Epithelial cell of prostate (primary cell): ENCODE data around the gene FCGR3A.
A peak's percentile ranks its signal among the peaks of the same experiment; 100 is the strongest.
"Not testable (repeated sequence)": the region's sequence is repeated elsewhere in the genome, so short reads cannot be mapped to it uniquely, and the experiment has no call there.

Source experiments
- DNase-seq: peaks from one replicate; pipeline ENCODE4 v3.0.0-alpha.2; 2011; ENCODE audit warnings: low read depth, low spot score
- H3K27ac ChIP-seq: fragments of 450-650 bp; 2 replicates; pipeline ENCODE4 v1.5.1; 2017; ENCODE audit warnings: mild to moderate bottlenecking

Gene FCGR3A

DNA sequence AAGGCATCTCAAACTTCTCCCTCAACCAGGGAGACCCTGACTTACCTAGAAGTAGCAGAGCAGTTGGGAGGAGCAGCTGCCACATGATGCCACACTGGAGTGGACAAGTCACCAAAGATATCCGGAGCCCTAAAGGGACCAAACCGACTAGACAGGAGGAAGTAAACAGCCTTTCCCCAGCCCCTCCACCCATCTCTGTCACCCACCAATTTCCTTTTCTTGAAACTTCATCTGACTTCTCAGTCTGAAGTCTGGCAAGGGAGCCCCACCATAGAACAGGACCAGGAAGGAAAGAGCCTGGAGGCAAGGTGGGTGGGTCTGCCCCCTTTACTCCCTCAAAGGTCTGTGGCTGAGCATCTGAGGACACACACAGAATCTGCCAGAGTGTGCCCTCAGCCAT is at the start of gene FCGR3A:
FCGR3A (minus strand) TSS at position 167 of the 400 bp plus-strand sequence; CDS start at position 85, 82 bp downstream.
- no peak within 1 kb of the TSS for H3K27ac ChIP-seq
- DNase-seq, result no peak

DNA sequence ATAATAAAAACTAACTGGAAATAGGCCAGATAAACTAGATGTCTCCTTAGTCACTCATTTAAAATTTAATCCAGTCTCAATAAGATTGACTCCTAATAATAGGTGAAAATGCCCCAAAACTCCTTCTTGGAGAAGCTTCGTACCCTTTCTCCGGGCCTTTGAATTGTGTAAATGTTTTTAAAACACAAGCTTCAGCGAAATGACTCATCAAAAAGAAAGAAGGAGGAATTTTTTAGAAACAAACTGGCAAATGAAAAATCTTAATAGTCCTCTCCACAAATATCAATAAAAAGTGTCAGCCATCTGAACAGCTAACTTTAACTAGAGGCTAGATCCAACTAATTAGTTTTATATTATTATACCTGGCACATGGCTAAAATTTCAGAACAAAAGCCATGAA is 47.5 kb upstream of the FCGR3A start:
- DNase-seq, result not testable (repeated sequence)

DNA sequence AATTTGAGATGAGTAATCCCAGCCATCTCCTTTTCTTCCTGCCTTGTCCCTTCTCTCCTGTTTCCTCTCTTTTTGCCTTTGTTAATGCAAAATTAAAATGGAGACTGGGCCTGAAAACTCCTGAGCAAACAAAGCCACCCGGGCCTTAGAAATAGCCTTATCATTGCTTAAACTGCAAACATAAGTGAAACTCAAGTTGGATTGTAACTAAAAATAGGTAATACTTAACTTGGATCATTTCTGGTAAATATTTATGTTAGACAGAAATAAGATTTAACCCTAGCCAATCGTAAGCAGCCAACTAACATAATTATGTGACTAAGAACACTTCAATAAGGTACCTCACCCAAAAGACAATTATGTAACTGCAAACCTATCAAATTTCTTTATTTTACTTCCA is 46.0 kb upstream of the FCGR3A start:
- not testable (repeated sequence) for DNase-seq, H3K27ac ChIP-seq

More for the DNA sequence above, 47.5 kb upstream of the FCGR3A start:
- not testable (repeated sequence) for H3K27ac ChIP-seq

DNA sequence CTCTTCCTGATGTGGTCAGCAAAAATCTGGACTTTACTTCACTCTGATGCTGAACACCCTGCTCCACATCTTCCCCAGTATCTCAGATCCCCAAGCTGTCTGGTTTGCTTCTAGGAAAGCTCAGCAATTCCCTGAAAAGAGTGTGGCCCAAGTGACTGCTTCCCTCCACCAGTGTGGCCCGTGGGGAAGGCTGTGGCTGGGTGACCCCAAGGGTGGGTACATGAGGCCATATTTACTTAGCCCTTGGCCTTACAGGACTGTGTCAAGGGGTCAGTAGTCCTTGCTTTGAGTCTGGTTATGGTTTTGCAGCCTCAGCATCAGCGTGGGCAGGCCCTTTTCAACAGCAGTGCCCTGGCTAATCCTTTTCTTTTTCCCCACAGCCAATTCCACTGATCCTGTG is 45.6 kb upstream of the FCGR3A start:
- DNase-seq, H3K27ac ChIP-seq: not testable (repeated sequence)

DNA sequence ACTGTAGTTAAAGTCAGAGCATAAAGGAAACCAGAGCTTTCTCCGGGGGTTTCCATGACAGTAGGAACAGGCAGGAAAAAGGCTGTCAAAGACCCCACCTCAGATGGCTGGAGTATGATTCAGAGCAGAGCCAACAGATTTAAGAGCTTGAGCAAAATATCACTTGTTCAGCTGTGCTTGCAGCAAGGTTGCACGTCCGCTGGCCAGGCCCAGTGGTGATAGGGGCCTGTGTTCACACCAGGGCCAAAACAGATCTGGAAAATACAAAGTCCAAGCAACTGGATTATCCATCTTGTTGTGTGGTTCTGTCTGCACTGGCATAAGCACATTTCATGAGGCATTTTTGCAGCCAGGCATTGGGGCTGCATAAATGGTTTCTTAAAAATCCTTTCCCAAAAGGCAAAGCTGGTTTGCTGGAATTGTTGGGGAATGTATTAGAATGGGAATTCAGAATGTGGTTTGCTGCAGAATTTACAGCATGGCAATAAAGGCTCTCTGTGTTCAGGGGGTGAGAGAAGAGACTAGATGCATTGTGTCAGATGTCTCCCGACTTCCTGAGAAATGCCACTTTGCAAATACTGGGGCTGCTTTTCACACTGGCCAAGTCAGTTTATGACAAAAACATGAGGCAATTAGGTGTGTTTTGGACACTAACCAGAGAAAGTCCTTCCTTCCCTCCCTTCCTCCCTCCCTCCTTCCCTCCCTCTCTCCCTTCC is 44.8 kb upstream of the FCGR3A start:
- DNase-seq, H3K27ac ChIP-seq: not testable (repeated sequence)

DNA sequence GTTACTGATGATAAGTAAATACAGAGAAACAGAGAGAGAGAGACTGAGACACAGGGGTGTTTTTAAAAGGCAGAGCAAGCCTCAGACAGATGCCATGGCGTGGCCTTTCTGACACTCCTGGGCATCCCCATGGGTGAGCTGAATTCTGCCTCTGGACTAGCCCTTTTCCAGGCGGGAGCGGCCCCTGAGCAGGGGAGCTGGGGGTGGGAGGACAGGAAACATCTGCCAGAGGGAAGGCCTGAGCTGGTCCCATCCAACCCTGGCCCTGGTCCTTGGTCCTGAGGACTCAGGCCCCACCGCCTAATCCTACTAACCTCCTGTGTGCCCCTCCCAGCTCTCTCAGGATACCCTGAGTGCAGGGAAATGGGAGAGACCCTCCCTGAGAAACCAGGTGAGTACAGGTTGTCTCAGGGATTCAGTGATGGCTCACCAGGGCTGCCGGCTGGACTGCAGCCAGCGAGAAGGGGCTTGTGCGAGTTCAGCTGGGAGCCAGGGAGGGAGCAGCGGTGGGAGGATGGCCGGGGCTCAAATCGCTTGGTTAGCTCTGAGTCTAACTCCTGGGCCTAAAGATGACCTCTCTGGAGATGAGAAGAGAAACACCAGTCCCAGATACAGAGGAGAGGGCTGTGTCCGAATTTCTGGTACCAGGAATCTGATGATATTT is 43.6 kb upstream of the FCGR3A start:
- H3K27ac ChIP-seq, result not testable (repeated sequence)

DNA sequence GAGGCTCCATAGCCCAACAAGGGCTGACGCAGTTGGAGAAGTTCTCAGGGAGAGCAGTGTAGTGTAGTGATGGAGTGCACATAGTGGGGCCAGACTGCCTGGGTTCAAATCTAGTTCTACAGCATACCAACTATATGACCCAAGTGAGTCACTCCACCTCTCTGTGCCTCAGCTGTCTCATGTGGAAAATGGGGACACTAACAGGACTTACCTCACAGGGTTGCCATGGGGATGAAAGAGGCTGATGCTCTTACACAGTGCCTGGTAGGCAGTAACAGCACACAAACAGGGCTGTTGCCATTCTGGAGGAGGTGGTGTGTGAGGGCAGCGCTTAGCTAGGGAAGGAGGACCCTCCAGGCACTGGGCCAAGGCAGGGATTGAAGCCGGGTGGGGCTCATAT is 43.0 kb upstream of the FCGR3A start:
- DNase-seq, H3K27ac ChIP-seq: not testable (repeated sequence)

More for the DNA sequence above, 43.6 kb upstream of the FCGR3A start:
- DNase-seq, result not testable (repeated sequence)

DNA sequence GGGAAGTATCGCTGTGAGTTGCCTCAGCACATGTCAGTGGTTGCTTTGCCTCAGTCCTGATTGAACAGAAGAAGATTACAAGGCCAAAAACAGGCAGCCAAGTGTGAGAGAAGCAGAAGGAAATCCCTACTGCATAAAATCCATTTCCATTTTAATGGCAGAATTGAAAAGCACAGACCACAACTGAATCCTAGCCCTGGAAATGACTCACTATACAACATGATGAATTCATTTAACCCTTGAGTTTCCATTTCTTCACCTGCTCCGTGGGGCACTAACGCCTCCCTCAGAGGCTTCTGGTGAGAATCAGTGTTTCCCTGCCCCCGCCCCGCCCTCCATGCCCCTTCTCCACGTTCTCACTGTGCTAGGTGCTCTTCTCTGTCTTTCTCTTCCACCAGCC is 40.3 kb upstream of the FCGR3A start:
- not testable (repeated sequence) for DNase-seq

DNA sequence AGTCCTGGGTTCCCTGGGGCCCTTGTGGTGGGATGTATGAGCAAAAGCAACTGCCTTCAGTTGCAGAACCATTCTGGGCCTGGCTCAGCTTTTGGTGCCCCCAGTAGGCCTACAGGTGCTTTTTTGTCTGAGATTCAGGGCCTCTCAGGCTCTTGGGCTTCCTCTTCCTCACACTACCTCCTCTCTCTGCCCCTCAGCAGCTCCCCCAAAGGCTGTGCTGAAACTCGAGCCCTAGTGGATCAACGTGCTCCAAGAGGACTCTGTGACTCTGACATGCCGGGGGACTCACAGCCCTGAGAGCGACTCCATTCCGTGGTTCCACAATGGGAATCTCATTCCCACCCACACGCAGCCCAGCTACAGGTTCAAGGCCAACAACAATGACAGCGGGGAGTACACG is 39.7 kb upstream of the FCGR3A start:
- not testable (repeated sequence) for DNase-seq, H3K27ac ChIP-seq

More for the DNA sequence above, 40.3 kb upstream of the FCGR3A start:
- not testable (repeated sequence) for H3K27ac ChIP-seq

DNA sequence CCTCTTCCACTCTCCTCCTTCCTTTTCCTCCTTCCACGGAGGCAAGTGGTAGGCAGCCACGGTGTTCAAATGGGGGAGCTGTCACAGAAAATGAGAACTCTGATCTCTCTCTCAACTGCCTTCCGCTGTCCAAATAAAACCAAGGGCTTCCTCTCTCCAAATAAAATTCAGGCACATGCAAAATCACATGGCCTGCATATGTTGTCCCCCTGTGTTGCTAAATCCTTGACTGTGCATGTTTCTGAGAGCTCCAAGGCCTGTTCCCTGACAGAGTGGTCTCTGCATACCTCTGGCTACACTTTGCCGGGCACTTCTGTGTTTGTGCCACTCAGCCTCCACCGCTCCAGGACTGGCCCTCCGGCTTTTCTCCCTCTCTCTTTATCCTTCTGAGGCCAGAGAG is 39.0 kb upstream of the FCGR3A start:
- H3K27ac ChIP-seq, DNase-seq: not testable (repeated sequence)

DNA sequence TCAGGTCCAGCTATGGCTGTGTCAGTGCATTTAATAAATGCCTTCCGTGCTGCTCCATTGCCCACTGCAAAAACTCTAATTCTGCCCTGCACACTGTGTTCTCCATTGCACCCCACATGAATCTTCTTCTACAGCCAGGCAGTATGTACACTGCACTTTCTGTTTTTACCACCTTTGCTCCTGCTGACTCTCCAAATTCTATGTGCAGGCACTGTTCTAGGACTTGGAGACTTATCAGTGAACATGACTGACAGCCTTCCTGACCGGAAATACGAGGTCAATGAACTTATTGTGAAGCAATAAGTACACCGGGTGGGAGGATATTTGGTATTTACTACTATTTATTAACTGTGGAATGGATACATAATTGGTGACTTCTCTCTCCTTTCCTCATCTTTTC is 33.3 kb upstream of the FCGR3A start:
- not testable (repeated sequence) for DNase-seq, H3K27ac ChIP-seq

DNA sequence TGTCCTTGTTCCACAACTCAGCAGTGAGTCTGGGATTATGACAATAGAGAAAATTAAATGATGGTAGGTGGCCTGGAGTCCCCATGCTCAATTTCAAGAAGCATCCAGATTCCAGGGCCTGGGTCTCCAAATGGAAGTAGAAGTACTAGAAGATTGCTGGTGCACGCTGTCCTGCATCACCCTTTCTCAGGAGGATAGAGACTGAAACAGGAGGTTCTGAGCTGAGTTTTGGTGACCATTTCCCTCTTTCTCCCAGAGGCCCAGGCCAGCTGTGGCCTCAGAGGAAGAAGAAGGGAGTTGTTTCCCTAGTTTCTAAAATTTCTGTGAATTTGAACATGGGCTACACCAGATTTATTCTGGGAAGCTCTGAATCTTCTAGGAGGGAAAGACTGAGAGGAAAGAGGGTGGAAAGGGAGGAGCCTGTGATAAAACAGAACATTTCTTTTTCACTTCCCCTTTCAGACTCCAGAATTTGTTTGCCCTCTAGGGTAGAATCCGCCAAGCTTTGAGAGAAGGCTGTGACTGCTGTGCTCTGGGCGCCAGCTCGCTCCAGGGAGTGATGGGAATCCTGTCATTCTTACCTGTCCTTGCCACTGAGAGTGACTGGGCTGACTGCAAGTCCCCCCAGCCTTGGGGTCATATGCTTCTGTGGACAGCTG is 31.4 kb upstream of the FCGR3A start:
- H3K27ac ChIP-seq, DNase-seq: not testable (repeated sequence)

DNA sequence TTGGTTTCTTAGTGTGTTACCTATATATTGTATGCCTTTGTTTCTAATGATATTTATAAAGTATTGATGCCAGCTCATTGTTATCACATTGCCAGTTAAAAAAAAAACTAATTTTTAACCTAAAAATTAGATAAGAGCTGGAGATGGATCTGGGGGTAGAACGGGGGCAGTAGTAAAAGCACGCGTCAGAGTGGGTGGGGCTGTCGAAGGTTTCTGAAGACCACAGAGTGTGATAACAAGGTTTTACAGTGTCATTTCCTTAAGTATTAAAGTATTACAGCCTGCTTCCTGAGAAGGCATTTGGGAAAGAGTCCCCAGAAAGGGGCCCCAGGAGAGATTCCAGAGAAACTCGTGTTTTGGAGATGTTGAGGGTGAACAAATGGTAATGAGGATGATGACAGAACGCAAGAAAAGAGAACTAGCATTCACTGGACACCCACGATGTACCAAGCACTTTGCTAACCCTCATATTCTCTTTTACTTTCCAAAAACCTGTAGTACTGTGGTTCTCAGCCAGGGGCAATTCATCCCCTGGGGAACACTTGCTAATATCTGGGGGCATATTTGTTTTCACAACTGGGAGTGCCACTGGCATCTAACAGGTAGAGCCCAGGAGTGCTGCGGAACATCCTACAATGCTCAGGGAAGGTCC is 30.4 kb upstream of the FCGR3A start:
- not testable (repeated sequence) for DNase-seq, H3K27ac ChIP-seq

DNA sequence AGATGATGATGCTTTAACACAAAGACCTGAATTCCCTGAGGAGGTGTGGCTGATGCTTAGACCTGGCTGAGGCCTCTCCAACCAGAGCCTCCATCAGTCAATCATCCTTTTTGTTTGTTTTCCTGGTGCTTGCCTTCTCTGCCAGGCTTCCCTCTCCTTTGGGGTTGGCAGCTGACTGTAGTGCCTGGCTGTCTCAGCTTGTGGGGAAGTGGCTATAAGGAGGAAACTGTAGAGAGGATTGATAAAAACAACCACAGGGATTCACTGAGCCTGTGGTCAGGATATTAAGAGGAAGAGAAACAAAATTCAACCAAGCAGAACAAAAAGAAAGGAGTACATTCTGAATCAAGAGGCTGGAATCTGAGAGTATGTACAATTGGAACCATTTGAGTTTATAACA is 27.1 kb upstream of the FCGR3A start:
- not testable (repeated sequence) for H3K27ac ChIP-seq, DNase-seq

DNA sequence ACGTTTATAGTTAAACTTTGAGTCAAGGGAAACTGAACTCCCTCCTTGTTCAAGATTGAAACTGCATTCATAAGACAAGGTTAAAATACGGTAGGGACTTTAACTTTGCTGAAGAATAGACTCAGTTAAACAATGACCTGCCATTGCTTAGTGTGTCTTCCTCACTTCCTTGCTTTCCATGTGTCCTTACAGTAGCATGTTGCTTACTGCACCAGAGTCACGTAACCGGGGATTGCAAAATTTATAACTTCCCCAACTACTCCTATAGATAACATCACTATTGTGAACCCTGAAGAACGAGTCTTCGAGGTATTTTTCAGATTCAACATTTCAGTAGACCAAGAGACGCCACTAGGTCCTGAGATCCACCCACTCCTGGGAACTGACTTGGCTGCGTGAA is 22.1 kb upstream of the FCGR3A start:
- DNase-seq, H3K27ac ChIP-seq: not testable (repeated sequence)

DNA sequence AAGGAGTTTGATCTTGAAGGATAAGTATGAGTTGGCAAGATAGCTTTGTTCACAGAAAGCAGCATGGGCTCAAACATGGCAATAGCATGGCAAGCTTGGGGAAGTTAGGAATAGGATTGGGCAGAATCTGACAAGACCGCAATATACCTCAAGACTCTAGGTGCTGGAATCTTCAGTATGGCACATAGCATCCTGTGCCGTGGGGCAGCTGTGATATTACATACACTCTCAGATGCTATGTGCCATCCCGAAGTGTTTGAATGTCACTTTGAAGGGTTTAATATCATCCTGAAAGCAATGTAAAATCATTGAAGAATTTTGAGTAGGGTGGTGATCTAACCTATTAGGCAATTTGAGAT is 17.0 kb upstream of the FCGR3A start:
- not testable (repeated sequence) for H3K27ac ChIP-seq

DNA sequence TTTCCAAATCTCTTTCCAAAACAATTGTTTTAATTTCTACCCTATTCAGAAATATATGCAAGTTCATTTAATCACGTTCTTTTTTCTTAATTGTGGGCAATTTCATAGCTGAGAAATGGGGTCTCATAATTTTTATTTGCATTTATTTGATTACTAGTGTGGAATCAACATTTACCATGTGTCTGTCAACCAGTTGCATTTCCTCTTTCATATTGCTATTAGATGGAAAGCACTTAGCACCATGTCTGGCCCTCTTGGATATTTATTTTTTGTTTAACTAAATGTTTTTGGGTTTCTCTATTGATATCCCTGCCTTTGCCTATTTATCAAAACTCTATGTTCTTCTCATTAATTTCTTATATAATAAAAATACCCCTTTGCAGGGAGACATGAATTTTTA is 13.9 kb upstream of the FCGR3A start:
- not testable (repeated sequence) for H3K27ac ChIP-seq, DNase-seq

More for the DNA sequence above, 17.0 kb upstream of the FCGR3A start:
- DNase-seq, result not testable (repeated sequence)

DNA sequence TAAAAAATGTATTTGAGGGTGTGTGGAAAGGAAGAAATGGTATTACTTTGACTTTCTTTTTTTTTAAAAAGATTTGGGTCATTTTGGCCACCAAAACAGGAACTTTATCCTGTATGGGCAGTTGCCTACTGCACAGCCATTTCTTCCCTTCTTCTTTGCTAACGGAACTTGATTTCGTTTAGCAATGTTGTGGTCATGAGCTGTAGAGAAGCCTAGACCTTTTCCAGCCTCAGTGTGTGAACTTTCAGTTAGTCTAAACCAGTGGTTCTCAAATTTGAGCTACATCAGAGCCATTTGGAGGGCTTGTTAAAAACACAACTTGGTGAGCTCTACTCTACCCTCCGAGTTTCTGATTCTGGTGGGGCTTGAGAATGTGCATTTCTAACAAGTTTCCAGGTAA is 12.8 kb upstream of the FCGR3A start:
- H3K27ac ChIP-seq, DNase-seq: not testable (repeated sequence)

DNA sequence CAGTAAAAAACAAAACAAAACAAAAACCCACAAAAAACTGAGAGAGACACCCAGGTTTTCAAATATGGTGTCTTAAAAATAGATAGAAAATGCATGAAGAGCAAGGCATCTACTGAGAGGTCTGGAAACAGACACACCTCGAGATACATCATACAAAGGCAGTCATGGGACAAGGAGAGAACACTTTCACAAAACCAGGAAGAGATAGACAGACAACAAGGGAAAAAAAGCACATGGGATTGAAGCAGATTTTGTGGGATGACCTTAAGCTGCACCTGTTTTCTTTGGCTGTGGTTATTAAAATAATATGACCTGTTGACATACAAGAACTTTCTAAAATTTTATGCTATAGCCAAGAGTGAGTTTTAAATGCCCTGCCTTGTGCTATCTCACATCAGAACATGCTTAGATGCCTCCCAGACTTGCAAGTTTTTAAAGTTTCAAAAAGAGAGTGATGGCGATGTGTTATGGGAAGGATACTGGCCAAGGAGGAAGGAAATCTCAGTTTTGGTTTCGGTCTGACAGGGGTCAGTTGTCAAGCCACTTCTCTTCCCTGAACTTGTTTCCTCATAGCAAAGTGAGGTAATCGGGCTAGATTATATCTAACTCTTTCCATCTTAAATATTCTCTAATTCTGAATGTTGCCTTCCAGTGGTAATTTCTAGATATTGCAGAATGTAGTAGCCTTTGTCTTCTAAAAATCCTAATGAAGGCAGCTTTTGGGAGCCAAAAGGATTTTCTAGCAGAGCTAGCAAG is 11.5 kb upstream of the FCGR3A start:
- not testable (repeated sequence) for H3K27ac ChIP-seq
- DNase-seq, result peak; percentile 41
